K562 (cell line): ENCODE data around the gene TMEM243. TPM values are rescaled to one million over a fixed set of nuclear protein-coding genes. Genes with fewer than 3 reads are reported as not detected.

Experiments
- ATAC-seq: fragments of 200-7000 bp; cut with Tn5 transposase; 3 replicates; pipeline ENCODE4 v1.9.1; 2020; ENCODE audit warnings: moderate library complexity
- BruUV-seq: library from RNA; stranded (reverse); fragments of 400-500 nt; replicated peaks from 2 replicates; lab custom pipeline; 2021; lab: Mats Ljungman, UMichigan
- CTCF ChIA-PET: fragments of 300-600 bp; formaldehyde crosslinking; extraction: SDS; loops from one replicate; lab custom pipeline; 2021; ENCODE audit warnings: low intra/inter-chr PET ratio; lab: Yijun Ruan, JAX
- POLR2A ChIA-PET: fragments of 300-600, 350-650 bp; sonication (Branson Sonifier 250); formaldehyde crosslinking; extraction: SDS; loops from one replicate; lab custom pipeline; 2021; ENCODE audit warnings: antibody characterized with exemption, inconsistent platforms; lab: Yijun Ruan, JAX
- DNase-seq, 4 experiments: peaks; one replicate each; pipeline versions ENCODE4 v3.0.0 to v3.0.0-alpha.2; 2011 to 2018; ENCODE audit warnings: low spot score in 3 of 4, mixed read lengths in 3 of 4; ENCODE audit errors: extremely low read depth in 1 of 4
- FAIRE-seq: peaks from 2 replicates; lab custom pipeline; 2011; peaks lifted over from hg19 to GRCh38; lab: Jason Lieb, UNC
- H2AFZ ChIP-seq: 2 replicates; pipeline ENCODE4 v1.6.0; 2011; ENCODE audit warnings: low read depth, low read length, control low read depth, inconsistent platforms
- H3K27ac ChIP-seq: fragments of 200-600 bp; 3 replicates; pipeline ENCODE4 v1.8.0; 2011; ENCODE audit warnings: low read depth, mild to moderate bottlenecking, control low read depth, inconsistent platforms, low read length, moderate library complexity, mixed read lengths; ENCODE audit errors: extremely low read depth
- H3K27me3 ChIP-seq, 2 experiments: fragments of 300-600 bp in 1 of 2; 2 replicates in 1 of 2; 3 replicates in 1 of 2; pipeline versions ENCODE4 v1.6.0 to v1.8.0; 2011; ENCODE audit warnings: inconsistent platforms in 2 of 2, low read length in 2 of 2, mild to moderate bottlenecking in 1 of 2, mixed read lengths in 1 of 2, moderate library complexity in 1 of 2; ENCODE audit not compliant: control insufficient read depth in 2 of 2, insufficient read depth in 2 of 2
- H3K36me3 ChIP-seq: fragments of 300-600 bp; 3 replicates; pipeline ENCODE4 v1.8.0; 2011; ENCODE audit warnings: mild to moderate bottlenecking, low read length, inconsistent platforms; ENCODE audit not compliant: control insufficient read depth, insufficient read depth
- H3K4me1 ChIP-seq, 2 experiments: fragments of 200-600 bp in 1 of 2; replicated peaks in 1 of 2; 2 replicates in 1 of 2; 3 replicates in 1 of 2; pipeline versions ENCODE4 v1.5.1 to v1.8.0; 2011; ENCODE audit warnings: inconsistent platforms in 2 of 2, low read length in 2 of 2, mild to moderate bottlenecking in 1 of 2, mixed read lengths in 1 of 2, moderate library complexity in 1 of 2; ENCODE audit not compliant: control insufficient read depth in 2 of 2, insufficient read depth in 2 of 2
- H3K4me2 ChIP-seq: 2 replicates; pipeline ENCODE4 v1.6.1; 2011; ENCODE audit warnings: low read length, control low read depth, inconsistent platforms, mixed read lengths; ENCODE audit not compliant: insufficient read depth
- H3K4me3 ChIP-seq: fragments of 200-600 bp; sonication (generic), shearing (Covaris generic); 2 replicates; pipeline ENCODE4 v1.5.1; 2016; ENCODE audit warnings: control low read depth, inconsistent platforms
- H3K79me2 ChIP-seq: fragments of 200-600 bp; 3 replicates; pipeline ENCODE4 v1.8.0; 2011; ENCODE audit warnings: low read length, inconsistent platforms; ENCODE audit not compliant: control insufficient read depth, insufficient read depth
- H3K9ac ChIP-seq, 2 experiments: 2 replicates each; pipeline versions ENCODE4 v1.6.0 to v1.6.1; 2011; ENCODE audit warnings: low read depth in 2 of 2, low read length in 2 of 2, control low read depth in 1 of 2, inconsistent platforms in 1 of 2, mild to moderate bottlenecking in 1 of 2, mixed read lengths in 1 of 2; ENCODE audit not compliant: insufficient read depth in 1 of 2
- H3K9me1 ChIP-seq: one replicate; pipeline ENCODE4 v1.6.0; 2011; ENCODE audit warnings: inconsistent platforms, mild to moderate bottlenecking, low read length, moderate library complexity; ENCODE audit not compliant: control insufficient read depth, insufficient read depth
- H3K9me3 ChIP-seq: replicated peaks from 2 replicates; pipeline ENCODE4 v1.5.1; 2011; ENCODE audit warnings: low read depth, low read length, inconsistent platforms; ENCODE audit not compliant: control insufficient read depth, insufficient read depth
- H4K20me1 ChIP-seq: replicated peaks from 2 replicates; pipeline ENCODE4 v1.6.1; 2011; ENCODE audit warnings: low read length, inconsistent platforms, mixed read lengths; ENCODE audit not compliant: control insufficient read depth, insufficient read depth
- HSF4 ChIP-seq: fragments of 250-450 bp; sonication (Bioruptor Pico); IDR thresholded peaks from 2 replicates; pipeline ENCODE4 v2.1.2; 2022; ENCODE audit warnings: mild to moderate bottlenecking, moderate library complexity, borderline replicate concordance
- SETDB1 ChIP-seq: IDR thresholded peaks from one replicate; pipeline ENCODE4 v1.6.1; 2012; ENCODE audit warnings: low read length, control low read depth, inconsistent platforms
- WGBS: fragments of 100-300 bp; shearing (Covaris generic); methylation state at CpG from one replicate; pipeline ENCODE4 v1.1.6; 2016; ENCODE audit warnings: low coverage, mixed read lengths; ENCODE audit not compliant: insufficient coverage; ENCODE audit errors: missing lambda C conversion rate; 5-methylcytosine and 5-hydroxymethylcytosine counted together
- in situ Hi-C: fragments of 300-500 bp; cut with MboI; formaldehyde crosslinking; loops from 4 replicates; pipeline ENCODE4 v1.15.0; 2018; ENCODE audit warnings: inconsistent platforms, mixed read lengths
- intact Hi-C: fragments of 100-400 bp; cut with micrococcal nuclease; formaldehyde crosslinking; loops from 2 replicates; pipeline ENCODE4 v1.14.2; 2022
- polyA plus RNA-seq, 8 experiments: library from polyadenylated mRNA; depleted of rRNA in 4 of 8; stranded (reverse) in 5 of 8; unstranded in 3 of 8; fragments of >200 nt; fragmentation: Nextera tagmentation in 2 of 8; fragmentation: Illumina TruSeq in 1 of 8; extraction: Ambion mirVana in 2 of 8; extraction: Trizol in 1 of 8; gene quantifications; 2 replicates each; pipeline versions ENCODE4 v1.2.1 to v1.2.3, GENCODE V29; 2011 to 2014; ENCODE audit warnings: inconsistent platforms in 1 of 8, missing spikeins in 1 of 8
- total RNA-seq, 7 experiments: library from RNA; depleted of rRNA in 6 of 7; stranded (reverse); fragments of >200 nt in 6 of 7; fragmentation: Illumina TruSeq in 2 of 7; extraction: Trizol in 2 of 7; gene quantifications; 2 replicates each; pipeline versions ENCODE4 v1.2.1 to v1.2.3, GENCODE V29; 2011 to 2021; ENCODE audit warnings: low replicate concordance in 1 of 7
- TF ChIP-seq, protein P1 (sequence below): fragments of 450-650 bp; IDR thresholded peaks from 2 replicates; pipeline ENCODE4 v1.6.1; 2016; ENCODE audit warnings: mild to moderate bottlenecking

The TMEM243 gene
- total and polyA plus RNA-seq, 9 of the 15 experiments (the other 6 are each of a cell fraction or from before 2014, with no cell fraction given) = 3.9 to 8.6 (median 6.1) TPM

DNA sequence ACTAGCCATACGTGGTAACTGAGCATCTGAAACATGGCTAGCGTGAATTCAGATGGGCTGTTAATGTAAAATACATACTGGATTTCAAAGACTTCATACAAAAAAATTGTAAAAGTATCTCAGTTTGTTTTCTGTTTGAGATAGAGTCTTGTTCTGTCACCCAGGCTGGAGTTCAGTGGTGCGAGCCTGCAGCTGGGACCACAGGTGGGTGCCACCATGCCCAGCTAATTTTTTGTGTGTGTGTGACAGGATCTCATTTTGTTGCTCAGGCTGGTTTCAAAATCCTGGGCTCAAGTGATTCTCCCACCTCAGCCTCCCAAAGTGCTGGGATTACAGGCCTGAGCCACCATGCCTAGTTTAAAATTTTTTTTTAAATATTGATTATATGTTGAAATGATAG, 4.5 kb downstream of the TMEM243 start:
- ChIA-PET POLR2A (interaction anchor here (1.2 to 1.4 kb wide), 2 partner anchors 11 to 16 kb away, joined by 3 read pairs; no protein-coding TSS in a partner anchor), CTCF (no interaction called here)
- intact Hi-C loops = loop anchor here (10.0 kb wide), 1 partner anchor 660 kb away; the partner anchor contains the start of genes DBF4 and SLC25A40
- Histone ChIP-seq H3K36me3 (no peaks in the 10 kb centered on the region), H3K27me3 (peaks cover 0 to 9% of the 10 kb centered on the region in 2 experiments; a peak in 2 of 5 replicates), H2AFZ (no peak overlapping the region), H3K9ac (no peak overlapping the region), H3K4me1 (peaks cover 9 to 11% of the 10 kb centered on the region in 2 experiments), H3K9me1 (no peaks in the 10 kb centered on the region), H3K4me2 (no peak overlapping the region), H4K20me1 (no peaks in the 10 kb centered on the region), H3K4me3 (no peak overlapping the region), H3K9me3 (no peaks in the 10 kb centered on the region), H3K79me2 (no peaks in the 10 kb centered on the region), H3K27ac (no peak overlapping the region)
- WGBS = 62% methylated on average over 3 of the region's 3 CpGs
- ATAC-seq (no peak), DNase-seq (no peak), FAIRE-seq (no peak)
- no TSS peak for BruUV-seq
- in situ Hi-C loops = no loop called here
- TF ChIP-seq, protein P1, sequence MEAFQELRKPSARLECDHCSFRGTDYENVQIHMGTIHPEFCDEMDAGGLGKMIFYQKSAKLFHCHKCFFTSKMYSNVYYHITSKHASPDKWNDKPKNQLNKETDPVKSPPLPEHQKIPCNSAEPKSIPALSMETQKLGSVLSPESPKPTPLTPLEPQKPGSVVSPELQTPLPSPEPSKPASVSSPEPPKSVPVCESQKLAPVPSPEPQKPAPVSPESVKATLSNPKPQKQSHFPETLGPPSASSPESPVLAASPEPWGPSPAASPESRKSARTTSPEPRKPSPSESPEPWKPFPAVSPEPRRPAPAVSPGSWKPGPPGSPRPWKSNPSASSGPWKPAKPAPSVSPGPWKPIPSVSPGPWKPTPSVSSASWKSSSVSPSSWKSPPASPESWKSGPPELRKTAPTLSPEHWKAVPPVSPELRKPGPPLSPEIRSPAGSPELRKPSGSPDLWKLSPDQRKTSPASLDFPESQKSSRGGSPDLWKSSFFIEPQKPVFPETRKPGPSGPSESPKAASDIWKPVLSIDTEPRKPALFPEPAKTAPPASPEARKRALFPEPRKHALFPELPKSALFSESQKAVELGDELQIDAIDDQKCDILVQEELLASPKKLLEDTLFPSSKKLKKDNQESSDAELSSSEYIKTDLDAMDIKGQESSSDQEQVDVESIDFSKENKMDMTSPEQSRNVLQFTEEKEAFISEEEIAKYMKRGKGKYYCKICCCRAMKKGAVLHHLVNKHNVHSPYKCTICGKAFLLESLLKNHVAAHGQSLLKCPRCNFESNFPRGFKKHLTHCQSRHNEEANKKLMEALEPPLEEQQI = no peak
- no peak for TF ChIP-seq SETDB1
- TF ChIP-seq HSF4 (CRISPR knock-in tag) = no peak
